H1 (cell line): ENCODE data around the gene RBM15. TPM values are rescaled to one million over a fixed set of nuclear protein-coding genes. Genes with fewer than 3 reads are reported as not detected.

Experiments used
- CTCF ChIA-PET: fragments of 300-600 bp; sonication (Branson Sonifier 250); formaldehyde crosslinking; loops from one replicate; lab custom pipeline; 2021; ENCODE audit not compliant: partially characterized antibody; lab: Charles Lee
- POLR2A ChIA-PET: fragments of 300-600 bp; sonication (Branson Sonifier 250); formaldehyde crosslinking; loops from one replicate; lab custom pipeline; 2021; ENCODE audit warnings: inconsistent platforms; ENCODE audit not compliant: partially characterized antibody; lab: Charles Lee
- DNase-seq, 2 experiments: peaks; one replicate each; pipeline versions ENCODE4 v3.0.0 to v3.0.0-alpha.2; 2010 to 2022; ENCODE audit warnings: low spot score in 2 of 2, low read depth in 1 of 2, mixed read lengths in 1 of 2
- FAIRE-seq: peaks from 2 replicates; lab custom pipeline; 2011; peaks lifted over from hg19 to GRCh38; lab: Jason Lieb, UNC
- H2AFZ ChIP-seq: 2 replicates; pipeline ENCODE4 v1.8.1; 2012; ENCODE audit warnings: low read length, inconsistent platforms
- H2AK5ac ChIP-seq: 2 replicates; pipeline ENCODE4 v1.6.1; 2013; ENCODE audit warnings: low read depth, low read length
- H2BK120ac ChIP-seq: replicated peaks from 2 replicates; pipeline ENCODE3; 2013; ENCODE audit warnings: low read depth, low read length, inconsistent platforms
- H2BK12ac ChIP-seq: 2 replicates; pipeline ENCODE4 v1.6.1; 2013; ENCODE audit warnings: low read depth, low read length
- H2BK15ac ChIP-seq: 2 replicates; pipeline ENCODE4 v1.6.1; 2013; ENCODE audit warnings: low read length
- H2BK20ac ChIP-seq: 2 replicates; pipeline ENCODE4 v1.6.1; 2013; ENCODE audit warnings: low read length
- H2BK5ac ChIP-seq: 2 replicates; pipeline ENCODE4 v1.6.1; 2013; ENCODE audit warnings: low read depth, low read length
- H3K14ac ChIP-seq: 2 replicates; pipeline ENCODE4 v1.6.1; 2013; ENCODE audit warnings: inconsistent platforms; ENCODE audit not compliant: insufficient read length
- H3K18ac ChIP-seq: 2 replicates; pipeline ENCODE4 v1.6.1; 2013; ENCODE audit warnings: low read length; ENCODE audit errors: extremely low read depth
- H3K23ac ChIP-seq: 2 replicates; pipeline ENCODE4 v1.6.1; 2013; ENCODE audit warnings: inconsistent platforms; ENCODE audit not compliant: insufficient read length
- H3K23me2 ChIP-seq: 2 replicates; pipeline ENCODE4 v1.6.1; 2013; ENCODE audit warnings: low read depth, low read length
- H3K27ac ChIP-seq: 2 replicates; pipeline ENCODE4 v1.6.1; 2011; ENCODE audit warnings: low read depth, low read length, inconsistent platforms
- H3K27me3 ChIP-seq, 4 experiments: replicated peaks in 1 of 4; 1 replicate in 1 of 4; 2 replicates in 3 of 4; pipeline versions ENCODE4 v1.6.1 to v1.8.1; 2011 to 2013; ENCODE audit warnings: low read length in 3 of 4, mild to moderate bottlenecking in 3 of 4, inconsistent platforms in 2 of 4, mixed read lengths in 2 of 4, moderate library complexity in 1 of 4; ENCODE audit not compliant: control insufficient read depth in 3 of 4, insufficient read depth in 3 of 4; ENCODE audit errors: extremely low read depth in 1 of 4
- H3K36me3 ChIP-seq, 4 experiments: 2 replicates each; pipeline versions ENCODE4 v1.6.1 to v1.8.1; 2011 to 2013; ENCODE audit warnings: mild to moderate bottlenecking in 4 of 4, low read length in 3 of 4, moderate library complexity in 2 of 4, control low read depth in 1 of 4, inconsistent platforms in 1 of 4; ENCODE audit not compliant: insufficient read depth in 4 of 4, control insufficient read depth in 2 of 4
- H3K4ac ChIP-seq: replicated peaks from 2 replicates; pipeline ENCODE3; 2013; ENCODE audit warnings: low read length, low read depth, mixed read lengths, inconsistent platforms; ENCODE audit not compliant: insufficient read length
- H3K4me1 ChIP-seq, 4 experiments: replicated peaks in 1 of 4; 1 replicate in 1 of 4; 2 replicates in 3 of 4; pipeline versions ENCODE4 v1.6.1 to v1.8.1; 2011 to 2013; ENCODE audit warnings: low read length in 3 of 4, inconsistent platforms in 2 of 4, mixed read lengths in 1 of 4; ENCODE audit not compliant: insufficient read depth in 4 of 4, control insufficient read depth in 3 of 4
- H3K4me2 ChIP-seq, 2 experiments: 2 replicates each; pipeline versions ENCODE4 v1.6.1 to v1.8.1; 2011 to 2013; ENCODE audit warnings: low read depth in 2 of 2, low read length in 2 of 2, control low read depth in 1 of 2, inconsistent platforms in 1 of 2, mild to moderate bottlenecking in 1 of 2; ENCODE audit not compliant: insufficient read depth in 1 of 2
- H3K4me3 ChIP-seq, 4 experiments: fragments of 200-600, 300-600 bp in 1 of 4; sonication (generic), shearing (Covaris generic), sonication (Bioruptor Twin) in 1 of 4; 2 replicates each; pipeline versions ENCODE4 v1.5.1 to v1.8.1; 2011 to 2016; ENCODE audit warnings: low read length in 4 of 4, low read depth in 3 of 4, control low read depth in 2 of 4, inconsistent platforms in 2 of 4, mild to moderate bottlenecking in 2 of 4, mixed read lengths in 1 of 4, moderate library complexity in 1 of 4; ENCODE audit not compliant: insufficient read depth in 2 of 4; ENCODE audit errors: extremely low read depth in 1 of 4
- H3K56ac ChIP-seq: replicated peaks from 2 replicates; pipeline ENCODE3; 2013; ENCODE audit warnings: low read depth, mild to moderate bottlenecking, mixed read lengths, low read length, inconsistent platforms; ENCODE audit not compliant: insufficient read length
- H3K79me1 ChIP-seq: 2 replicates; pipeline ENCODE4 v1.6.1; 2013; ENCODE audit warnings: low read depth, low read length, control low read depth
- H3K79me2 ChIP-seq, 2 experiments: 2 replicates each; pipeline versions ENCODE4 v1.6.1 to v1.8.1; 2012 to 2013; ENCODE audit warnings: low read length in 2 of 2, mild to moderate bottlenecking in 2 of 2, inconsistent platforms in 1 of 2; ENCODE audit not compliant: insufficient read depth in 2 of 2, control insufficient read depth in 1 of 2
- H3K9ac ChIP-seq, 4 experiments: replicated peaks in 1 of 4; 1 replicate in 1 of 4; 2 replicates in 3 of 4; pipeline versions ENCODE4 v1.6.1 to v1.8.1; 2011 to 2013; ENCODE audit warnings: low read depth in 3 of 4, low read length in 3 of 4, control low read depth in 2 of 4, mild to moderate bottlenecking in 2 of 4, moderate library complexity in 2 of 4, inconsistent platforms in 1 of 4; ENCODE audit errors: extremely low read depth in 1 of 4
- H3K9me3 ChIP-seq, 2 experiments: 2 replicates each; pipeline versions ENCODE4 v1.6.1 to v1.8.1; 2012 to 2013; ENCODE audit warnings: mild to moderate bottlenecking in 2 of 2, moderate library complexity in 2 of 2, control low read depth in 1 of 2, inconsistent platforms in 1 of 2, low read depth in 1 of 2, low read length in 1 of 2, mixed read lengths in 1 of 2; ENCODE audit not compliant: insufficient read depth in 2 of 2
- H4K20me1 ChIP-seq, 2 experiments: replicated peaks in 1 of 2; 2 replicates each; pipeline versions ENCODE3 to v1.8.1; 2011 to 2013; ENCODE audit warnings: inconsistent platforms in 2 of 2, low read length in 2 of 2, mild to moderate bottlenecking in 1 of 2; ENCODE audit not compliant: insufficient read depth in 2 of 2, control insufficient read depth in 1 of 2
- H4K5ac ChIP-seq: 2 replicates; pipeline ENCODE4 v1.6.1; 2013; ENCODE audit warnings: low read length, low read depth, mixed read lengths, inconsistent platforms; ENCODE audit not compliant: insufficient read length
- H4K8ac ChIP-seq: 2 replicates; pipeline ENCODE4 v1.8.0; 2013; ENCODE audit warnings: mild to moderate bottlenecking, moderate library complexity, low read length, inconsistent platforms; ENCODE audit not compliant: insufficient read depth; ENCODE audit errors: extremely low read depth
- H4K91ac ChIP-seq: replicated peaks from 2 replicates; pipeline ENCODE3; 2013; ENCODE audit warnings: low read length, mixed read lengths, inconsistent platforms; ENCODE audit not compliant: insufficient read length
- CBX5 ChIP-seq: fragments of 300-800, 300-1000 bp; sonication (generic); IDR thresholded peaks from 2 replicates; pipeline ENCODE4 v1.7.1; 2016; ENCODE audit warnings: antibody characterized with exemption, low read length, low read depth
- FOSL1 ChIP-seq: IDR thresholded peaks from 2 replicates; pipeline ENCODE4 v1.6.1; 2011; ENCODE audit warnings: mild to moderate bottlenecking, low read depth, low read length, moderate library complexity; ENCODE audit not compliant: insufficient read depth
- PHF8 ChIP-seq: fragments of 200-600 bp; sonication (generic); conservative IDR thresholded peaks from 2 replicates; pipeline ENCODE4 v1.7.1; 2012; ENCODE audit warnings: low read depth, mild to moderate bottlenecking, inconsistent platforms, low read length, moderate library complexity
- SUZ12 ChIP-seq: fragments of 200-600 bp; sonication (generic); IDR thresholded peaks from 2 replicates; pipeline ENCODE4 v1.6.1; 2012; ENCODE audit warnings: mild to moderate bottlenecking, inconsistent platforms, low read length, moderate library complexity, mixed read lengths
- WGBS, 2 experiments: shearing (Covaris generic) in 1 of 2; methylation state at CpG; one replicate each; pipeline versions ENCODE4 v1.1.6 to v1.1.7; 2013 to 2015; ENCODE audit warnings: low lambda C conversion rate in 2 of 2, mixed read lengths in 2 of 2, inconsistent platforms in 1 of 2, low coverage in 1 of 2, missing lambda C conversion rate in 1 of 2; ENCODE audit not compliant: insufficient replicate concordance in 2 of 2, insufficient coverage in 1 of 2, insufficient read length in 1 of 2; ENCODE audit errors: extremely low coverage in 1 of 2, missing lambda C conversion rate in 1 of 2; 5-methylcytosine and 5-hydroxymethylcytosine counted together
- polyA plus RNA-seq, 7 experiments: library from polyadenylated mRNA; depleted of rRNA in 3 of 7; stranded (reverse) in 5 of 7; unstranded in 2 of 7; fragments of >200 nt in 5 of 7; fragments of 200-250 nt in 2 of 7; gene quantifications; 1 replicate in 5 of 7; 2 replicates in 1 of 7; 4 replicates in 1 of 7; pipeline versions ENCODE4 v1.2.1 to v1.2.3, GENCODE V29; 2011 to 2013; ENCODE audit warnings: missing spikeins in 2 of 7, mixed read lengths in 2 of 7
- total RNA-seq: library from RNA; stranded (reverse); fragmentation: NEBNext Ultra II Directional; extraction: Animal tissue kit (Norgen Biotek cat#: 25700); gene quantifications from 2 replicates; pipeline ENCODE4 v1.2.1, GENCODE V29; 2021
- TF ChIP-seq, protein P1 (sequence below): IDR thresholded peaks from 2 replicates; pipeline ENCODE4 v1.6.1; 2011; ENCODE audit warnings: low read depth, mild to moderate bottlenecking, low read length; ENCODE audit not compliant: insufficient read depth

RBM15 gene
- total and polyA plus RNA-seq, 2 of the 8 experiments (the other 6 are each of a cell fraction or from before 2014, with no cell fraction given), result 13.5 to 44.9 TPM

DNA sequence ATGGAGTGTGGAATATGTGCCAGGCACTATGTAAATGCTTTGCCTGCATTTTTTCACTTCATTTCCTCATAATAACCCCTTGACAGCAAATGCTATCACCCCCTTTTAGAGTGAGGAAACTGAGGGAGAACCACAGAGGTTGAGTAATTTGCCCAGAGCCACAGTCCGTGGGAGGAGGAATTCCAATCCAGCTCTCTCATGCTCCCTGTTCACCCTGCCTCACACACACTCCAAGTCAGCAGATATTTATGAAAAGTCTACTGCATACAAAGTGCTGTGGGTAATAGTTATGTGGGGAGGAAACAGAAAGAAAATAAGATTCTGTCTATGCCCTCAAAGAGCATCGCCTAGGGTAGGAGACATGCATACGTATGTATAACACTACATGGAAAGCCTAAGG lies 30.9 kb upstream of the RBM15 start:
- DNase-seq, result no peak
- no peak overlapping the region for H4K8ac ChIP-seq
- no peaks in the 10 kb centered on the region for H3K79me2 ChIP-seq
- H2BK15ac ChIP-seq, result no peak overlapping the region
- POLR2A ChIA-PET, result no interaction called here
- WGBS, 2 experiments, result 85% methylated on average over 3 of the region's 3 CpGs; no CpG with 5 or more reads in 1 of the 2 experiments
- CTCF ChIA-PET, result interaction anchor here (0.9 to 34.1 kb wide), 5 partner anchors 10 to 150 kb away, joined by 3 to 1001 read pairs (median 5); partner anchors contain the start of gene KCNC4
- no peak overlapping the region for H2AK5ac ChIP-seq
- no peak overlapping the region for H2BK120ac ChIP-seq
- no peak overlapping the region for H3K18ac ChIP-seq
- no peak overlapping the region for H4K91ac ChIP-seq
- H2BK5ac ChIP-seq, result no peak overlapping the region
- no peak overlapping the region for H3K14ac ChIP-seq
- H4K5ac ChIP-seq, result no peak overlapping the region
- H3K56ac ChIP-seq, result no peak overlapping the region
- no peak for FAIRE-seq
- H4K20me1 ChIP-seq, result no peaks in the 10 kb centered on the region
- H3K9ac ChIP-seq, result no peak overlapping the region
- no peaks in the 10 kb centered on the region for H3K9me3 ChIP-seq
- no peak overlapping the region for H3K4me2 ChIP-seq
- no peaks in the 10 kb centered on the region for H3K23me2 ChIP-seq
- no peak overlapping the region for H3K4ac ChIP-seq
- no peak overlapping the region for H2BK12ac ChIP-seq
- H3K79me1 ChIP-seq, result no peaks in the 10 kb centered on the region
- no peaks in the 10 kb centered on the region; a peak in 2 of 7 replicates for H3K27me3 ChIP-seq
- H3K4me1 ChIP-seq, result peaks cover 0 to 7% (median 4%) of the 10 kb centered on the region in 4 experiments; a peak in 5 of 7 replicates
- no peaks in the 10 kb centered on the region for H3K36me3 ChIP-seq
- no peak overlapping the region for H3K23ac ChIP-seq
- no peak overlapping the region for H2AFZ ChIP-seq
- H2BK20ac ChIP-seq, result no peak overlapping the region
- H3K27ac ChIP-seq, result no peak overlapping the region
- H3K4me3 ChIP-seq, result no peak overlapping the region
- TF ChIP-seq CBX5 (no peak), SUZ12 (no peak), FOSL1 (no peak), PHF8 (no peak)
- TF ChIP-seq, protein P1, sequence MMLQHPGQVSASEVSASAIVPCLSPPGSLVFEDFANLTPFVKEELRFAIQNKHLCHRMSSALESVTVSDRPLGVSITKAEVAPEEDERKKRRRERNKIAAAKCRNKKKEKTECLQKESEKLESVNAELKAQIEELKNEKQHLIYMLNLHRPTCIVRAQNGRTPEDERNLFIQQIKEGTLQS, result no peak
